NCI-H774 (cell line): ENCODE measurements around the gene ACSL3.
"Not testable (repeated sequence)": the region's sequence is repeated elsewhere in the genome, so short reads cannot be mapped to it uniquely, and the experiment has no call there.

ENCODE experiments used
- DNase-seq: peaks from one replicate; lab custom pipeline; 2025; lab: John Stamatoyannopoulos, UW

The ACSL3 gene

GRCh38 chr2:222860740-222861410 lies at the start of gene ACSL3:
TSS of gene ACSL3 (plus strand) at chr2:222861036. CDS start at chr2:222908773, 47,737 bp downstream.
- DNase-seq: peak; percentile 95

DNA sequence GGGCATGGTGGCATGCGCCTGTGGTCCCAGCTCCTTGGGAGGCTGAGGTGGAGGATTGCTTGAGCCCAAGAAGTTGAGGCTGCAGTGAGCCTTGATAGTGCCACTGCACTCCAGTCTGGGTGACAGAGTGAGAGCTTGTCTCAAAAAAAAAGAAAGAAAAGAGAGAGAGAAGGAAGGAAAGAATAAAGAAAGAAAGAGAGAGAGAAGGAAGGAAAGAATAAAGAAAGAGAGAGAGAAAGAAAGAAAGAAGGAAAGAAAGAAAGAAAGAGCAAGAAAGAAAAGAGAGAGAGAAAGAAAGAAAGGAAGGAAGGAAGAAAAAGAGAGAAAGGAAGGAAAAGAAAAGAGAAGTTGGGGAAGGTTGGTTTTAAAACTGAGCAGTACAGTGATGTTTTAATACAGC lies 49.0 kb upstream of the ACSL3 start:
- no peak for DNase-seq

DNA sequence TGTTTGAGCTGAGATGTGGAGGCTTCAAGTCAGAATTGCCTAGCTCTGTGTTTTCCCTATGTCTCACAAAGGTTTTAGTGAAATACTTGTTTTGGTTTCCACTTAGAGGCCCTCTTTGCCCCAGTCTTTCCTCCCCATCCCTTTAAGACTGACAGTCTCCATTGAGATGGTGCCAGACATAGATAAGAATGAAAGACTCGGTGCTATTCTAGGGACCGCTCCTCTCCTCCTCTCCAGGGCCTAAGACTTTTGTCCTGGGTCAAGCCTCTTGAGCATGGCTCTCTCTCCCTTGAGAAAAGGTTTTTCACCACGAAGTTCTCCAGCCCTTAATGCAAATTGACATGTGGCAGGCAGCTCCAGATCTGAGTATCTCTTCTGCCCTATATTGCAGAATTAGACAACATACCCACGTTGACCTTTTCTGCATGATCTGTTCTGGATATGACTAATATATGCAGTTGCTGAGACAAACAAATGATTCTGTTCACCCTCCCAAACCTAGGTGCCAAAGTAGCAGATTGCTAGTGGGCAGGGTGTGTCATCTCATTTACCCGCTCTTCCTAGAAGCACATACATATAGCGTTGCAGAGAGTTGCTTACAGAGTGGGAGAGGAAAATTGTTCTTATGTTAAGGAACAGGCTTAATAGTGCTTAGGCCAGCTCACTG lies 47.5 kb upstream of the ACSL3 start:
- no peak for DNase-seq

- DNase-seq: no peak
These were observed 41.0 kb upstream of the ACSL3 start for GRCh38 chr2:222819722-222820333.

DNA sequence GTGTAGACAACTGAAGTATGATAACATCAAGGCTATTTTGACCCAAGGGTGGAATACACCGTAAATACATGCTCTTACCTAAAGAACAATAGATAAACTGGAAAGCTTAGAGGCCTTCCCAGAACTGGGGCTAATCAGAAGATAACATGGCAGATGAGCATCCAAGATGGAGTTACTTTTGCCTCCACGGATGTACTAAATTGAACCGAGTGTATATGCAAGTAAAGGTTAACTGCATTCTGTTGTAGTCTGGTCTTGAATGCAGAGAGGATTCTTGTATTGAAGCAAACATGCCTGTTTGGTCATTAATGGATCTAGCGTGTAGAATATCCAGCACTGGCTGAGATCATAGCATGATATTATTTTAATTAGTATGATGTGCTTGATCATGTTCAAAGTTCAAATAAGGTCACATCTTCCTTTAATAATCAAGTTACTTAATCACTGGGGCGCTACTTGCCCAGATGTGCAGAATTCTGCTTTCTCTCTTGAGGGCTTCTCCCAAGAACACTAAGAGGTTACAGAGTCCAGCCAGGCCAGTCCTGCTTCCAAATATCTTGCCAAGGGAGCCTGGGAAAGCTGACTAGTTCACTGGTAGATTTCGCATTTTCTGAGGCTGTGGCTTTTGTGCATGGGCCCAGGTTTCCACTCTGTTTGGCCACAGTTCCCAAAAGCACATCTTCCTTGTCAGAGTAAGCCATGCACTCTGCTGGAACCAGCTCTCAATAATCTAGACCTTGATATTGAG lies 37.5 kb upstream of the ACSL3 start:
- no peak for DNase-seq

DNA sequence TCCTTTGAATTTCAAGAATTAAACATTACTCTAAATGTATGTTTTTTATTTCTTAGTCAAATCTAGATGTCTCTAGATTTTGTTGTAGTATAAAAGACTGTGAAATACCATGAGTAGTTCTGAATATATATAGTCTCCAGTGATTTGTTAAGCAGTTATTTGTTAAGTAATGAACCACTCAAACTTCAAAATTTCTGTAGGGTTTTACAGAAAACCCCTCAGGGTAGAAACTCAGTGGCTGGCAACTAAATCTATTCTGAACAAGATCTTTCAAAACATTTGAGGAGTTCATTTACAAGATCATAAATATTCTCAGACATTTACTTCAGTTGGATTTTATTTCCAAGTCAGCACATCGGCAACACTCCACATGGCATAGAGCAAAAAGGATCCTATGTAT lies 35.8 kb upstream of the ACSL3 start:
- no peak for DNase-seq

DNA sequence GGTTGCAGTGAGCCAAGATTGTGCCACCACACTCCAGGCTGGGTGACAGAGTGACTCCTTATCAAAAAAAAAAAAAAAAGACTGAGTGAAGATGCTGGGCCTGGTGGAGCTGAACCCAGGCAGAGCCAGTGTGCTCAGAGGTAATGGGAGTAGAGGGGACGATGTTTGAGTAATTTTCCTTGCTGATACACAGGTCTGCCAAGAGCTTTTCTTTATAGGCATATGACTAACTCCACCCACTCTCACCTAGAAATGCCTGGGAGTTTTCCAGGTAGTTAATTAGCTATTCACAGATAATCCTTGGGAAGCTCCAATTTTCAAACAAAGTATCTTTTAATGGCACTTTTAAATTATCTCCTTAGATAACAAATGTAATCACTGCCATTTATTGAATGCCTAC lies 33.4 kb upstream of the ACSL3 start:
- no peak for DNase-seq

- no peak for DNase-seq
These were observed 32.3 kb upstream of the ACSL3 start for GRCh38 chr2:222828572-222828971.

GRCh38 chr2:222830164-222830563 lies 30.7 kb upstream of the ACSL3 start:
- no peak for DNase-seq

- no peak for DNase-seq
These were observed 27.4 kb upstream of the ACSL3 start for GRCh38 chr2:222833410-222833809.

- DNase-seq: no peak
These were observed 25.6 kb upstream of the ACSL3 start for GRCh38 chr2:222835143-222835822.

DNA sequence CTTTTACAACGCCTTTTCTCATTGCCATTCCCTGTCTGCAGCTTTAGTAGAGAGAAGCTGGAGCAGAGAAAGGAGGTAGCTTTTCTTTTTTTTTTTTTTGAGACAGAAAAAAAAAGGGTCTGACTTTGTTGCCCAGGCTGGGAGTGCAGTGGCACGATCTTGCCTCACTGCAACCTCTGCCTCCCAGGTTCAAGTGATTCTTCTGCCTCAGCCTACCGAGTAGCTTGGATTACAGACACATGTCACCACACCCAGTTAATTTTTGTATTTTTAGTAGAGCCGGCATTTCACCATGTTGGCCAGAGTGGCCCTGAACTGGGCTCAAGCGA lies 25.0 kb upstream of the ACSL3 start:
- no peak for DNase-seq

GRCh38 chr2:222837643-222838056 lies 23.2 kb upstream of the ACSL3 start:
- DNase-seq: no peak

GRCh38 chr2:222840060-222840802 lies 20.6 kb upstream of the ACSL3 start:
- DNase-seq: no peak

- no peak for DNase-seq
These were observed 18.2 kb upstream of the ACSL3 start for GRCh38 chr2:222842491-222843174.

GRCh38 chr2:222844323-222844722 lies 16.5 kb upstream of the ACSL3 start:
- DNase-seq: no peak

GRCh38 chr2:222845314-222845713 lies 15.5 kb upstream of the ACSL3 start:
- not testable (repeated sequence) for DNase-seq

- no peak for DNase-seq
These were observed 14.8 kb upstream of the ACSL3 start for GRCh38 chr2:222846003-222846402.

DNA sequence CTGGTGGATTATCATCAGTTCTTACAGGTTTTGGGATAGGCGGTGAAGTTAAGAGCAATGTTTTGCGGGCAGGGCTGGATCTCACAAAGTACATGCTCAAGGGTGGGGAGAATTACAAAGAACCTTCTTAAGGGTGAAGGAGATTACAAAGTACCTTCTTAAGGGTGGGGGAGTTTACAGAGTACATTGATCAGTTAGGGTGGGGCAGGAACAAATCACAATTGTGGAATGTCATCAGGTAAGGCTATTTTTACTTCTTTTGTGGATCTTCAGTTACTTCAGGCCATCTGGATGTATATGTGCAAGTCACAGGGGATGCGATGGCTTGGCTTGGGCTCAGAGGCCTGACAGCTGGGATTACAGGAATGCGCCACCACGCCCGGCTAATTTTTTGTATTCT lies 12.8 kb upstream of the ACSL3 start:
- not testable (repeated sequence) for DNase-seq

DNA sequence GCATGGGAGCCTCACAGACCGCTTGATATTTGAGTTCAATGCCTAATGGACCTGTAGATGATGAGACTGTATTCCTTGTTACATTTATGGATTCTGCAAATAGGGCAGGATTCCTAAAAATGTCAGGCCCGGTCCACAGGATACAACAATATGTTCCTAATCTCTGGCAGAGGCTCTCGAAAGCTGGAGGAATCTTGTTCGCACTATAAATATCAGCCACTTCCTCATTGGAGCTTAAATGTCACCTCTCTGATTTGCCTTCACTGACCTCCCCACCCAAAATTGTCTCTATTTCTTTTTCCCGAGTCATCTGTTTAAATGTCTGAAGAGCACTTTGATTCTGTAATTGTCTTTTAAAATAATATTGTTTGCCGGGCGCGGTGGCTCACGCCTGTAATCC lies 12.0 kb upstream of the ACSL3 start:
- DNase-seq: no peak
